HG03571 (cell line): Measurements from ENCODE around the gene FAM107B.

Experiments
- ATAC-seq: cut with Tn5 transposase; IDR thresholded peaks from one replicate; pipeline ENCODE4 v1.9.1; 2021; ENCODE audit not compliant: unreplicated experiment

The FAM107B gene

DNA sequence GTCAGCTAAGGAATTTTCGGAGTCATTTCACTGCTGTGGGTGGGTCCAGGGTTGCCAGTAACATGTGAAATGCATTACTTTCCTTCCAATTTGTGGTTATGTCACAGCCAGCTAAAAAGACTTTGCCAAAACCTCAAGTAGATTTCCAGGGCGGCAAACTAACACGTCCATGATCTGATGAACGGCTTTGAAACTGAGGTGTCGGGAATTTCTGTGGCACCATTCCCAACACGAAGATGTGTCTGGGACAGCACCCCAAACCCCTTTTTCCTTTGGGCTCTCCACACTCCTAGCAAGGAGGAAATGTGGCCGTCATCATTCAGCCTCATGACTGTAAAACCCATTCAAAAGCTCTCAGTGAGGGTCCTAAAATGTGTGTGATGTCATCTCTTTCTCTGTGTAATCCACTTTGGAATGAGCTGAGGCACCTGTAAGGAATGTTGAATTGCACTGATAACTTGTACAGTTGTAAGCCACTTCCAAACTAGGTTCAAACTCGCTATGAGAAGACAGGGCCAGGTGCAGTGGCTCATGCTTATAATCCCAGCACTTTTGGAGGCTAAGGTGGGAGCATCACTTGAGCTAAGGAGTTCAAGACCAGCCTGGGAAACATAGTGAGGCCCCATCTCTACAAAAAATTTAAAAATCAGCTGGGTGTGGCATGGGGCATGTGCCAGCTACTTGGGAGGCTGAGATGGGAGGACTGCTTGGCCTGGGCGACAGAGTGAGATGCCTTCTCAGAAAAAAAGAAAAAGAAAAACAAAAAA is 297.9 kb downstream of the FAM107B start:
- no peak for ATAC-seq

DNA sequence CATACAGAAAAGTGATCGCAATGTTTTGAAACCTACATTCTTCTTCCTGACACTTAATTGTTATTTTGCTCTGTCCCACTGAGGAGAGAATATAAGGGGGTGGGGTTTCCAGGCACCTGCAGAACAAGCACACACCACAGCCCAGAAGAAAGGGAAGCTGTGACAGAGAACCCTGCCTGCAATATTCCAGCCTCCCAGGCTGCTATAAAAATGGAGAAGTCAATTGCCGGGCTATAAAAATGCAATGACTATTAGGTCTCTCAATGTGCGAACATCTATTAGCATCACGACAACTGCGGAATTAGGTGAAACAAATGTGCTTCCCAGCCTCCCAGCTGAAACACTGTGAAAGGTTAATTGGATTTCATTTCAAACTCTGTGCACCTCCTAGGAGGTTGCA is 298.7 kb downstream of the FAM107B start:
- no peak for ATAC-seq

DNA sequence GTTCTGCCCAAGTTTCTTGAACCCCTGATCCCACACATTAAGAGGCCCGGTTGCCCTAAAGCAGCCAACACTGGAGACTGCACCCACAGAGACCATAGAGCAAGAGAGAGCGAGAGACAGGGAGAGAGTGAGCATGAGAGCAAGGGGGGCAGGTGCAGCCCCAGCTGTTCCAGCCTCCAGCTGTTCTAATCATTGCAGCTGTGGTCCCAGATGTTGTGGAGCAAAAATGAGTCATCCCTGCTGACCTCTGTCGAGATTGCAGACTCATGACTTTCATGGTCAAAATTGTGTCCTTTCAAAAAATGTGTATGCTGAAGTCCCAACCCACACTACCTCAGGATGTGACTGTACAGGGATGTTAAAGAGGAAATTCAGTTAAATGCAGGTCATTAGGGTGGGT is 300.0 kb downstream of the FAM107B start:
- no peak for ATAC-seq

DNA sequence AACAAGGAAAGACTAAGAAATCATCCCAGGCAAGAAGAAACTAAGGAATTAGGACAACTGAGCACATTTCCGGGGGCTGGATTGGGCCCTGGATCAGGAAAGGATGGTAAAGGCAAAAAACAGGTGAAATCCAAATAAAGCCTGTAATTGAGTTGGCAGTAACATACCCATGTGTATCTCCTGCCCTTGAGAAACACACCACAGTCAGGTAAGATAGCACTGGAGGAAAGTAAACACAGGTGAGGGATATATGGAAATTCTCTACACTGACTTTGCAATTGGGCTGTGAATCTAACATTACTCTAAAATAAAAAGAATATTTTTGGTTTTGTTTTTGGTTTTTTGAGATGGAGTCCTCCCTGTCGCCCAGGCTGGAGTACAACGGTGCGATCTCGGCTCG is 303.8 kb downstream of the FAM107B start:
- ATAC-seq: no peak

DNA sequence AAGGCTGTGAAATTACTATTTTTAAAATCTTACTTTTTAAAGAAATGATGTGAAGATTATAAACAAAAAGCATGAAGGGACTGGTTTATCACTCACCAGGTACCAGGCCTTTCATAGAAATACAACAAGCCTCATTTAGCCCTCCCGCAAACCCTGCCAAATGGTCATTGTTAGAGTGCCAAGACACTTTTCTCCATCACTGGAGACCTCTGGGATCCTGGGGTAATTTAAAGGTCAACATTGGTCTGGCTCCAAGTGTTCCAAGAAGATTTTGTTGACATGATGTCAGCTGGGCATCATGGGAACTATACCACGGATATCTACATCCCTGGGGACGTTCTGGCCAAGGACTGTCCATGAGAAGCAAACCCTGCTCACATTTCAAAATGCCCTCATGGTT is 306.0 kb downstream of the FAM107B start:
- no peak for ATAC-seq
